Ovary (tissue), 3 donors: ENCODE data around the gene CACHD1.

Experiments
- CTCF ChIP-seq, 3 donors: fragments of 450-650 bp in 2 of 3; fragments of 200-600 bp in 1 of 3; IDR thresholded peaks; one replicate each; pipeline versions ENCODE4 v1.5.1 to v1.8.0; 2016 to 2022; ENCODE audit warnings: antibody characterized with exemption in 3 of 3, mild to moderate bottlenecking in 1 of 3
- POLR2A ChIP-seq: fragments of 450-650 bp; IDR thresholded peaks from one replicate; pipeline ENCODE4 v1.6.1; 2017; ENCODE audit warnings: antibody characterized with exemption, mild to moderate bottlenecking, moderate library complexity
- donor health status: DM: no; HTN: no; CAD: no.

DNA sequence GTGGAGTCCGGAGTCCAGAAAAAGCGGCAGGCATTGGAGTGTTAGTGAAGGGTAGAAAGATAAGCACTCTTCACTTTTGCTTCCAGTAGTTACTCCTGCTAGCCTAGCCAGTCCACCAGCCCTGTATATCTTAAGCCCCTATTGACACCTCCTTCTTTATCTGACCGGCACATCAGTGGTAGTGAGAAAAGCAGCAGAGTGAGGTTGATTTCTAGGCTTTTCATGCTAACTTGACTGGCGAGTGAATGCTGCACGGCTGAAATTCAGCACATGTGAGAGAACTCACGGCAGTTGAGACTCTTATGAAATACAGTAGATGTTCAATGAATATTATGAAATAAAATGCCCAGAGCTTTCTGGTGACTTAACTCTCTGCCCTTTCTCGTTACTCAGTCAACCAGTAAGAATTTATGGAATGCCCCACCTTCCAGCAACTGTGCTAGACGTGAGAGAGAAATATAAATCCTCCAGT, 128.2 kb downstream of the CACHD1 start:
- no peak for TF ChIP-seq CTCF (IDR thresholded peaks at IDR 0.05)
- no peak for TF ChIP-seq POLR2A
